Measurements from ENCODE around the gene MED19.
"Not testable (repeated sequence)": the region's sequence is repeated elsewhere in the genome, so short reads cannot be mapped to it uniquely, and the experiment has no call there.

MED19 gene

DNA sequence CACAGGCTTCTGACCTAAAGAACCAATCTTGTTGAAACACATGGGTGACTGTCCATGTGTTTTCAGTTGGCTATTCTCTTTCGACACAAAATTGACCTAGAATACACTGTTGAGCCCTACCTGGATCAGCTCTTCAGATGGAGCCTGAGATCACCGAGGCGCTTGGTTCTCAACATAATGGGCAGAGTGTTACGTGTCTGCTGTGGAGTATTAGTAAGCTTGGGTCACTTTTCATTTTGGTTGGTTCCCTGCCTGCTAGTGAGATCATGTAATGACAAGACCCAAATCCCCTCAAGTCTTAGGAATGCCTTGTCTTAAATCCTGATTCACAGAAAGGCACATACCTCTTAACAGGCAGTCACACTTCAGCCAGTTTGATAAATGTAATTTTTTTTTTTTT is 8.7 kb downstream of the MED19 start:
- DNase-seq: no peak

DNA sequence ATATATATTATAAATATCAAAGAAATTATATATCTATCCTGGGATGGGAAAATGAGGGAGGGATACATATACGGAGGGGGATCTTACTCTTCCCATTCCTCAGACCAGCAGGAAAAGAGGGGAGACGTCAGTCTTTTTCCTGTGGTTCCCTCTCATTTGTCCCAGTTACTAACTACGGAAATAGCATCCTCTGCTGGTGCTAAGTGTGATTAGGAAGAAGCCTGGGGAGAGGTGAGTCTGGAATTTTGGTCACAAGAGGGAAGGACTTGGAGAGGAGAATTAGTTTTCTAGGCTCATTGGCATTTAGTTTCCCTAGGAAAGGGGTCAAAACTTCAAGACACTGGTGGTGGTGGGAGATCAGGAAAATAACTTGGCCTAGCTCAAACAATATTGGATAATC is 11.6 kb downstream of the MED19 start:
- no peak for DNase-seq

DNA sequence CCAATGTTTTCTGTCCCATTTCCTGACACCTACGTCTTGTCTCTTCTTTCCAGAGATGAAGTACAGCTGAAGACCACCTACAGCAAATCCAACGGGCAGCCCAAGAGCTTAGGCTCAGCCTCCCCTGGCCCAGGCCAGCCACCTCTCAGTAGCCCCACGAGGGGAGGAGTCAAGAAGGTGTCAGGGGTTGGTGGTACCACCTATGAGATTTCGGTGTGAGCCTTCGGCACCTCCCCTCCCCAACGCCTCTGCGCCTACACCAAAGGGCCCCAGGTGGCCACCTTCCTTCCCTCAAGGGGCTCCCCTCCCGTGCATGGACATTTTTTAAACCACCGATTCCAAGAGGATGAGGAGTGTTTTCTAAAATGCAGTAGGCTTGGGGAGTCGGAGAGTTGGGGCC is 12.2 kb downstream of the MED19 start:
- DNase-seq: no peak

DNA sequence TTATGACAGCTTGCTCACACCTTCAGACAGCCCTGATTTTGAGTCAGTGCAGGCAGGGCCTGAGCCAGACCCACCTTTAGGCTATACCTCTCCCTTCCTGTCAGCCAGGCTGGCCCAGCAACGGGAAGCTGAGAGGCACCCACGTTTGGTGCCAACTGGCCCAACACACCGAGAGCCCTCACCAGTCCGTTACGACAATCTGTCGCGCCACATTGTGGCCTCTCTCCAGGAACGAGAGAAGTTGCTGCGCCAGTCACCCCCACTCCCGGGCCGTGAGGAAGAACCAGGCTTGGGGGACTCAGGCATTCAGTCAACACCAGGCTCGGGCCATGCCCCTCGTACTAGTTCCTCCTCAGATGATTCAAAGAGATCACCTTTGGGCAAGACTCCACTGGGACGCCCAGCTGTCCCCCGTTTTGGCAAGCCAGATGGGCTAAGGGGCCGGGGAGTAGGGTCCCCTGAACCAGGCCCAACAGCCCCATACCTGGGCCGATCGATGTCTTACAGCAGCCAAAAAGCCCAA is 13.1 kb downstream of the MED19 start:
- no peak for DNase-seq

GRCh38 chr11:57690474-57690873 is 21.5 kb downstream of the MED19 start:
- DNase-seq: not testable (repeated sequence)

GRCh38 chr11:57681168-57681567 is 30.8 kb downstream of the MED19 start:
- DNase-seq: no peak

- no peak for DNase-seq
Measured at GRCh38 chr11:57680552-57680874, 31.5 kb downstream of the MED19 start.

- no peak for DNase-seq
Measured at GRCh38 chr11:57679396-57679795, 32.6 kb downstream of the MED19 start.

- DNase-seq: no peak
Measured at GRCh38 chr11:57675176-57675941, 36.7 kb downstream of the MED19 start.

- no peak for DNase-seq
Measured at GRCh38 chr11:57674251-57674650, 37.8 kb downstream of the MED19 start.

DNA sequence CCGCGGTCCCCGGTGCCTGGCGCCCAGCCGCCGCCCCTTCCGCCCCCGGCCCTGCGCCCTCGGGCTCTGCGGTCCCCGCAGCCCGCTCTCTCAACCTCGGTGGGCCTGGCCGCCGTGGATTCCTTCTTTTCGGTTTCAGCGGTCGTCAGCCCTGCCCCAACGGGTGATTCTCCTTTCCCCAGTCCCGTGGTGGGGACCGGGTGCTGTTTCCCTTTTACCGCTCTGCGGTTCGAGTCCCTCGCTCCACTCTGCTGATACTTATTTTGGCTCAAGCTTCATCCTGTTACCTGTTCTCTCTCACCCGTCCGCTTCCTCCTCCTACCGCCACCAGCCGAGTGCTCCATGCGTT is 43.6 kb downstream of the MED19 start:
- DNase-seq: no peak

GRCh38 chr11:57667736-57668433 is 44.1 kb downstream of the MED19 start, which contains the start of gene ZDHHC5:
ZDHHC5 (plus strand) TSS chr11:57668114; CDS start chr11:57673091, 4,977 bp downstream.
- DNase-seq: peak; percentile 100

DNA sequence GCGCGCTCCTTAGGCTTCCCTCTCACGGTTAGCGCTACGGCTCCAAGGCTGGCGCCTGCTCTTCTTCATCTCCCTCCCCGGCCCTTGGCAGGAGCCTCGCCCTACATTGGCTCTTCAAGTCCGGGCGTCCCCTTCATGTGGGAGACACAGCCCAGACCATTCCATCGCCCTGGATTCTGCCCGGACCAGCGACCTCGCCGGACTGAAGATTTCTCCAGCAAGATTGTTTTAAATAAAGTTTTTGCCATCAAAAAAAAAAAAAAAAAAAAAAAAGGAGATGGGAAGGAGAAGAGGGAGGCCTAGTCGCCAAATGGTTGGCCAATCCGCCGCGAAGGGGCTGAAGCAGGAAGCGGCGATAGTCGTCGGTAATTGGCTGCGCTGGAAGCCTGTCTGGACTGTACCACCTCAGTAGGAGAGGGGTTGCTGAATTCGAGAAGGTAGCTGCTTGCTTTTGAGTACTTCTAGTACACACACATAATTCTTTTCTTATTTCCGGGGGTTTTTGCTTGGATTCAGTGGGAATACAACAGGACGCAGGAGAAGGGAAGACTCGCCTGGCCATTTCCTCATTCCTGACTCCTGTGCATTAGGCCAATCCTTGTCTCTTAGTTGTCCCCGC is 44.8 kb downstream of the MED19 start:
- DNase-seq: peak; percentile 98

DNA sequence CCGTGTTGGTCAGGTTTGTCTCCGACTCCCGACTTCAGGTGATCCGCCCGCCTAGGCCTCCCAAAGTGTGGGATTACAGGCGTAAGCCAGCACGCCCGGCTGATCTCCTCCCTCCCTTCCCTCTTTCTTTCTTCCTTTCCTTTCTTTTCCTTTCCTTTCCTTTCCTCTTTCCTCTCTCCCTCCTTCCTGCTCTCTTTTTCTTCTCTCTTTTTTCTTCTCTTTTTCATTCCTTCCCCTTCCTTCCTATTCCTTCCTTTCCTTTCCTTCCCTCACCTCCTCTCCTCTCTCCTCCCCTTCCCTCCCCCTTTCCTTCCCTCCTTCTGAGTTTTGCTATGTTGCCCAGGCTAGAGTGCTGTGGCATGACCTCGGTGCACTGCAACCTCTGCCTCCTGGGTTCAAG is 48.0 kb downstream of the MED19 start:
- no peak for DNase-seq

- DNase-seq: no peak
Measured at GRCh38 chr11:57662893-57663292, 49.1 kb downstream of the MED19 start.

DNA sequence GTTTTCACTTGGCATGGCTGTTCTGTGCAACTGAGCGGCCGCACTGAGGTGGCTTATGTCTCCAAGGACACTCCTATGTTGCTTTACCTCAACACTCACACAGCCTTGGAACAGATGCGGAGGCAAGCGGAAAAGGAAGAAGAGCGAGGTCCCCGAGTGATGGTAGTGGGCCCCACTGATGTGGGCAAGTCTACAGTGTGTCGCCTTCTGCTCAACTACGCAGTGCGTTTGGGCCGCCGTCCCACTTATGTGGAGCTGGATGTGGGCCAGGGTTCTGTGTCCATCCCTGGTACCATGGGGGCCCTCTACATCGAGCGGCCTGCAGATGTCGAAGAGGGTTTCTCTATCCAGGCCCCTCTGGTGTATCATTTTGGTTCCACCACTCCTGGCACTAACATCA is 52.3 kb downstream of the MED19 start:
- no peak for DNase-seq

GRCh38 chr11:57658023-57658361 is 54.0 kb downstream of the MED19 start:
- DNase-seq: no peak

DNA sequence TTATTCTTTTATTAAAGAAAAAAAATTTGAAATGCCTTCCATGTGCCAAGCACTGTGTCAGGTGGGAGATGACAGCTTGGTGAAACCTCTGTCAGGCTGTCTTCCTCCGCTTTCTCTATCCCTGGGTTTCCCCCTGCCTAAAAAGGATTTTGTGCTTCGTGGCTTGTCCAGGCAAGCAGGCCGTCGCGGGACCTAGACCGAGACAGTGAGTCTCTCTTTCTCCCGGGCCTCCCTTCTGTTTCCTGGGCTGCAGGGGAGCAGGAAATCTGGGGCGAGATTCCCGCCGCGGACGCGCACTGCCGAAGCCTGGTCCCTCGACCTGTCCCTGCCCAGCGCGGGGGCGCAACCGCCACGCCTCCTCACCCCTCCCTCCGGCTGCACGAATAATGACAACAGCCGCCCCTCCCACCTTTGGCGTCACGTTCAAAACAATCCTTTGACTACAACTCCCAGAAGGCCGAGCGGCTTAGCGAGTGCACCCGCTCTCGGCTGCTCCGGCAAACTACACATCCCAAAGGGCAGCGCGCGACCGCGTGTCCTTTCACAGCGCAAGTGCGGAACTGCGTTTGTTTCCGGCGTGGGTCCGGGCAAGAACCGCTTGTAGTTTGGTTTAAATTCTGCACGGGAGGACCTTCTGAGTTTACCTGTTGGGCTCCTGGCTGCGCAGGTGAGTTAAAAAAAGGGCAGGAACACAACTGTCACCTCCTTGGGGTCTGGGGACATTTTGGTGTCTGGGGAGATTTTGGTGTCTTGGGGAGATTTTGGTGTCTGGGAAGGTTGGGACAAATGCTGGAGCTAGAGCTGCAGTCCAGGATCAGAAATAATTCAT is 54.6 kb downstream of the MED19 start, which contains the start of gene CLP1:
CLP1 (plus strand) TSS at position 569 of the 829 bp plus-strand sequence. CDS start 1,715 bp downstream, outside the sequence.
- peak; percentile 100 for DNase-seq

DNA sequence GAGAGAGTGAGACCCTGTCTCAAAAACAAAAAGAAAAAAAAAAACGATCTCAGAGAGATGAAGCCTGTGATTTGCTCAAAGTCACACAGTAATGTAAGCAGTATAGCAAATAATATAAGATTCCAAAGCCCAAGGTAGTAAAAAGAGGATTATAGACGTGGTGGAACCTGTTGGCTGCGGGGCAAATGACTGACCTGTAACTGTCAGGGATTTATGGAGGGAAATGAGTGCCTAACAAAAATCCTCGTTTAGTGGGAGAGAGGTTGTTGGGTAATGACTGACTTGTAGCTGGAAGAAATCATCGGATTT is 55.2 kb downstream of the MED19 start:
- DNase-seq: no peak
